B cell (primary cell): ENCODE measurements around the gene ACTR6. TPM values are rescaled to one million over a fixed set of nuclear protein-coding genes. Genes with fewer than 3 reads are reported as not detected.

Experiments
- ATAC-seq: fragments of 200-7000 bp; cut with Tn5 transposase; one replicate; pipeline ENCODE4 v1.10.0; 2021; ENCODE audit warnings: low read depth, mild to moderate bottlenecking, moderate number of reproducible peaks, moderate library complexity
- CTCF ChIA-PET: fragments of 350-600 bp; sonication (Branson Sonifier 250); formaldehyde crosslinking; loops from one replicate; lab custom pipeline; 2021; ENCODE audit warnings: antibody characterized with exemption, inconsistent platforms; lab: Charles Lee
- POLR2A ChIA-PET: fragments of 350-600 bp; sonication (Branson Sonifier 250); formaldehyde crosslinking; loops from one replicate; lab custom pipeline; 2021; ENCODE audit warnings: antibody characterized with exemption; lab: Charles Lee
- DNase-seq: peaks from one replicate; pipeline ENCODE4 v3.0.0; 2013
- H2AFZ ChIP-seq: 2 replicates; pipeline ENCODE4 v1.6.1; 2012; ENCODE audit warnings: mild to moderate bottlenecking, low read depth, low read length; ENCODE audit not compliant: insufficient read depth, poor library complexity, severe bottlenecking
- H3K27ac ChIP-seq, 2 donors: 1 replicate in 1 of 2; 2 replicates in 1 of 2; pipeline ENCODE4 v1.5.1; 2012 to 2013; ENCODE audit warnings: low read length in 2 of 2, mild to moderate bottlenecking in 2 of 2, moderate library complexity in 1 of 2
- H3K27me3 ChIP-seq, 4 experiments: fragments of 200-600 bp in 1 of 4; sonication (generic) in 1 of 4; replicated peaks in 1 of 4; 1 replicate in 2 of 4; 2 replicates in 2 of 4; pipeline versions ENCODE4 v1.6.1 to v1.7.0; 2013 to 2016; ENCODE audit warnings: low read length in 3 of 4, mild to moderate bottlenecking in 2 of 4, mixed read lengths in 1 of 4, moderate library complexity in 1 of 4; ENCODE audit not compliant: insufficient read depth in 4 of 4, control insufficient read depth in 3 of 4; ENCODE audit errors: control extremely low read depth in 1 of 4
- H3K36me3 ChIP-seq, 2 experiments: replicated peaks in 1 of 2; 1 replicate in 1 of 2; 2 replicates in 1 of 2; pipeline versions ENCODE4 v1.6.1 to v1.7.1; 2013; ENCODE audit warnings: low read length in 1 of 2; ENCODE audit not compliant: insufficient read depth in 2 of 2, control insufficient read depth in 1 of 2; ENCODE audit errors: control extremely low read depth in 1 of 2, extremely low read depth in 1 of 2
- H3K4me1 ChIP-seq, 2 donors: fragments of 200-600 bp in 1 of 2; sonication (generic) in 1 of 2; 1 replicate in 1 of 2; 2 replicates in 1 of 2; pipeline versions ENCODE4 v1.5.1 to v1.6.1; 2013 to 2017; ENCODE audit warnings: low read length in 2 of 2; ENCODE audit not compliant: control insufficient read depth in 2 of 2, insufficient read depth in 2 of 2
- H3K4me2 ChIP-seq: replicated peaks from 2 replicates; pipeline ENCODE3; 2012; ENCODE audit warnings: mild to moderate bottlenecking, low read depth, low read length; ENCODE audit not compliant: poor library complexity, severe bottlenecking
- H3K4me3 ChIP-seq, 5 experiments: fragments of 200-600 bp in 1 of 5; sonication (generic) in 1 of 5; 1 replicate in 3 of 5; 2 replicates in 2 of 5; pipeline versions ENCODE4 v1.5.1 to v1.7.0; 2011 to 2016; ENCODE audit warnings: low read length in 4 of 5, mild to moderate bottlenecking in 4 of 5, low read depth in 2 of 5, control low read depth in 1 of 5, moderate library complexity in 1 of 5; ENCODE audit not compliant: insufficient read depth in 1 of 5; ENCODE audit errors: control extremely low read depth in 1 of 5, extremely low read depth in 1 of 5
- H3K79me2 ChIP-seq: fragments of 200-600 bp; sonication (generic); one replicate; pipeline ENCODE4 v1.6.0; 2016; ENCODE audit warnings: low read length; ENCODE audit not compliant: control insufficient read depth, insufficient read depth
- H3K9ac ChIP-seq: fragments of 200-600 bp; sonication (generic); 2 replicates; pipeline ENCODE4 v1.6.1; 2017; ENCODE audit warnings: mild to moderate bottlenecking, low read length, moderate library complexity
- H3K9me3 ChIP-seq, 3 donors: one replicate each; pipeline versions ENCODE4 v1.6.1 to v1.7.1; 2013; ENCODE audit warnings: low read length in 2 of 3; ENCODE audit not compliant: control insufficient read depth in 2 of 3, insufficient read depth in 1 of 3; ENCODE audit errors: control extremely low read depth in 1 of 3
- H4K20me1 ChIP-seq: 2 replicates; pipeline ENCODE4 v1.6.0; 2012; ENCODE audit warnings: mild to moderate bottlenecking, low read length; ENCODE audit not compliant: insufficient read depth, control insufficient read depth, poor library complexity, severe bottlenecking
- H3K27ac Mint-ChIP-seq: one replicate; pipeline ENCODE4 v1.8.0; 2021; ENCODE audit warnings: mixed read lengths
- H3K27me3 Mint-ChIP-seq: one replicate; pipeline ENCODE4 v1.8.0; 2021; ENCODE audit warnings: mixed read lengths
- H3K4me1 Mint-ChIP-seq: one replicate; pipeline ENCODE4 v1.8.0; 2021; ENCODE audit warnings: mixed read lengths
- H3K4me3 Mint-ChIP-seq: one replicate; pipeline ENCODE4 v1.8.0; 2021; ENCODE audit warnings: mixed read lengths
- H3K9me3 Mint-ChIP-seq: one replicate; pipeline ENCODE4 v1.8.0; 2022; ENCODE audit warnings: mixed read lengths; ENCODE audit not compliant: insufficient read depth
- CTCF ChIP-seq: fragments of 200-600 bp; IDR thresholded peaks from one replicate; pipeline ENCODE4 v1.8.0; 2022; ENCODE audit warnings: antibody characterized with exemption, mild to moderate bottlenecking
- EZH2 ChIP-seq: IDR thresholded peaks from 2 replicates; pipeline ENCODE4 v1.6.1; 2012; ENCODE audit warnings: borderline replicate concordance, low read depth, mild to moderate bottlenecking, moderate library complexity, low read length; ENCODE audit not compliant: insufficient read depth, poor library complexity, severe bottlenecking
- WGBS: methylation state at CpG from one replicate; pipeline ENCODE4 v1.1.5; 2013; ENCODE audit warnings: missing lambda C conversion rate; ENCODE audit not compliant: insufficient coverage; 5-methylcytosine and 5-hydroxymethylcytosine counted together
- intact Hi-C: fragments of 100-400 bp; cut with micrococcal nuclease; formaldehyde crosslinking; loops from one replicate; pipeline ENCODE4 v1.10.0; 2022
- polyA plus RNA-seq: library from polyadenylated mRNA; depleted of rRNA; stranded (reverse); fragments of >200 nt; gene quantifications from 2 replicates; pipeline ENCODE4 v1.2.3, GENCODE V29; 2012
- total RNA-seq, 2 donors: library from RNA; stranded (reverse); fragments of 120-200 nt in 1 of 2; gene quantifications; 1 replicate in 1 of 2; 2 replicates in 1 of 2; pipeline versions ENCODE4 v1.2.3 to v1.2.4, GENCODE V29; 2013 to 2022

Gene ACTR6
- total and polyA plus RNA-seq, 2 donors (not counting 1 experiment from before 2014, with no cell fraction given), result 10.1 to 30.8 TPM

DNA sequence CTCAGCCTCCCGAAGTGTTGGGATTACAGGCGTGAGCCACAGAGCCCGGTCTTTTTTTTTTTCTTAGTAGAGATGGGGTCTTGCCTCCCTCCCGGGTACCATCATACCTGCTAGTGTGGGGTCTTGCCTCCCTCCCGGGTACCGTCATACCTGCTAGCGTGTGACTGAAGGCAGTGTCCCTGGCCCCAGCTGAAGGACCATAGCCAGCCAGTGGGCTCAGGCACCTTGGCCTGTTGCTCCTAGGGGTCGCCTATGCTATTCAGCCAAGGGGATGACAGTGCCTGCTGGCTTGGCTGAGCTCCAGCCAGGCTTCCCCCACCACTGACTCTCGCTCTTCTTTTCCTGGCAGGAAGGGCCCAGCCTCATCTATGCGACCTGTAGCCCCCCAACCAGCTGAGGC, 47.5 kb upstream of the ACTR6 start:
- Histone ChIP-seq H3K4me3 (no peak overlapping the region), H3K36me3 (no peaks in the 10 kb centered on the region), H3K27me3 (no peaks in the 10 kb centered on the region), H3K9ac (no peak overlapping the region), H3K79me2 (no peaks in the 10 kb centered on the region), H3K4me1 (peaks cover 0 to 3% of the 10 kb centered on the region in 2 donors), H2AFZ (no peak overlapping the region), H3K9me3 (no peaks in the 10 kb centered on the region), H3K4me2 (no peak overlapping the region), H3K27ac (no peak overlapping the region), H4K20me1 (no peaks in the 10 kb centered on the region)
- Mint-ChIP-seq H3K27me3 (no peaks in the 10 kb centered on the region), H3K9me3 (no peaks in the 10 kb centered on the region), H3K4me3 (no peak overlapping the region), H3K27ac (no peak overlapping the region), H3K4me1 (no peaks in the 10 kb centered on the region)
- ATAC-seq, result no peak
- ChIA-PET CTCF (interaction anchor here (1.6 to 3.9 kb wide), 3 partner anchors 8 to 32 kb away, joined by 4 to 33 read pairs (median 18); no protein-coding TSS in a partner anchor), POLR2A (no interaction called here)
- WGBS, result 96% methylated on average over 10 of the region's 10 CpGs
- no peak for DNase-seq
- TF ChIP-seq CTCF (no peak), EZH2 (no peak)
- intact Hi-C loops, result loop anchor here (10.0 kb wide), 1 partner anchor 402 kb away; no protein-coding TSS in a partner anchor

GRCh38 chr12:100154474-100155247, 46.0 kb upstream of the ACTR6 start:
- peaks cover 0 to 3% of the 10 kb centered on the region in 2 donors for H3K4me1 ChIP-seq
- no peak overlapping the region for H3K27ac Mint-ChIP-seq
- no peak overlapping the region for H2AFZ ChIP-seq
- H4K20me1 ChIP-seq, result no peaks in the 10 kb centered on the region
- TF ChIP-seq EZH2, result no peak
- TF ChIP-seq CTCF, result peak; percentile 86
- no peak overlapping the region for H3K4me3 ChIP-seq
- H3K9me3 Mint-ChIP-seq, result no peaks in the 10 kb centered on the region
- H3K9ac ChIP-seq, result no peak overlapping the region
- ChIA-PET POLR2A (no interaction called here), CTCF (interaction anchor here (0.8 to 3.9 kb wide), 14 partner anchors 10 to 250 kb away, joined by 3 to 33 read pairs (median 4); partner anchors contain the start of gene ACTR6)
- intact Hi-C loops, result loop anchor here (10.0 kb wide), 1 partner anchor 400 kb away; no protein-coding TSS in a partner anchor
- no peaks in the 10 kb centered on the region for H3K36me3 ChIP-seq
- no peaks in the 10 kb centered on the region for H3K4me1 Mint-ChIP-seq
- no peak overlapping the region for H3K27ac ChIP-seq
- ATAC-seq (peak; percentile 61), DNase-seq (peak; percentile 69)
- H3K4me3 Mint-ChIP-seq, result no peak overlapping the region
- WGBS, result 78% methylated on average over 15 of the region's 15 CpGs
- H3K27me3 Mint-ChIP-seq, result no peaks in the 10 kb centered on the region
- H3K27me3 ChIP-seq, result no peaks in the 10 kb centered on the region
- no peak overlapping the region for H3K4me2 ChIP-seq
- no peaks in the 10 kb centered on the region for H3K9me3 ChIP-seq
- no peaks in the 10 kb centered on the region for H3K79me2 ChIP-seq
